GM19238 (cell line): ENCODE data around the gene PRDM7.
"Not testable (repeated sequence)": the region's sequence is repeated elsewhere in the genome, so short reads cannot be mapped to it uniquely, and the experiment has no call there.

Experiments
- DNase-seq: peaks from one replicate; pipeline ENCODE4 v3.0.0; 2011; ENCODE audit warnings: low spot score; ENCODE audit not compliant: insufficient read length

The PRDM7 gene

DNA sequence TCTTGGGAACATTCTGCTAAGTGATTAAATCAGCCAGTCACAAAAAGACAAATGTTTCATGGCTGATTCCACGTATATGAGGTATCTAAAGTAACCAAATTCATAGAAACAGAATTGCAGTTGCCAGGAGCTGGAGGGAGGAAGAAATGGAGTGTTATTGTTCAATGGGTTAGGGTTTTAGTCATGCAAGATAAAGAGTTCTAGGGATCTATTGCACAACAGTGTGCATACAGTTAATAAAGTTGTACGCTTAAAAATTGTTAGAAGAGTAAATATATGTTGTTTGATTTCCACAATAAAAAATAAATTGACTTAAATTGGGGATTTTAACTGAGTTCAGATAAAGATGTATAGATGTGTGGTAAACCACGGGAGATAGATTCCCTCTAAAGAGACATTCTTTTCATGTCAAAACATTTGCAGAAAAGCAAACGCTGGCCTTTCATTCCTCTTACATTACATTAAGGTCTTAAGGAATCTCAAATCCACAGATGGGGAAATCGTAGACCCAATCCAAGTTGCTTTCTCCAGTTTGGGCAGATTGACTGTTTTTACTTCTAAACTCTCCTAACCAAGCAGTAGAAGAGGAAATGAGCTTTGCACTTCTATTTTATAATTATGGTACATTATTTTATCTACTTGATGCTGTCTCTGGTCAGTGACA, 4.6 kb downstream of the PRDM7 start:
- no peak for DNase-seq

- DNase-seq, result no peak
Observed at GRCh38 chr16:90070440-90070839, 6.7 kb downstream of the PRDM7 start.

DNA sequence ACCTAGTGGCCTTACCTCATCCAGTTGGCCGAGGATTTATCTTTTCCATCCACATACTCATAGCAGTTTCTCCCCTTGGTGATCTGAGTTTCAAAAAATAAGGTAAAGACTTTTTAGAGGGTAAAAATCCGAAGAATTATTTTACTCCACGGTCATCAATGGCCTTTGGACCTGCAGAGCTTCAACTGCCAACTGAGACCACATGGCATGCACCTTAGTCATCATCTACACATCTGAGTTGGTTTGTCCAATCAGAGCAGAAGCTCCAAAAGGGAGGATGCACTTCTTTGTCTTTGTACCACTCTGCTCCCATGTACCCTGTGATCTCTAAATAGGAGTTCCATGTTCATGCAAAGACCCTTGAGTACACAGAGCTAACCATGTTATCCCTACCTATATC, 15.7 kb downstream of the PRDM7 start:
- no peak for DNase-seq

DNA sequence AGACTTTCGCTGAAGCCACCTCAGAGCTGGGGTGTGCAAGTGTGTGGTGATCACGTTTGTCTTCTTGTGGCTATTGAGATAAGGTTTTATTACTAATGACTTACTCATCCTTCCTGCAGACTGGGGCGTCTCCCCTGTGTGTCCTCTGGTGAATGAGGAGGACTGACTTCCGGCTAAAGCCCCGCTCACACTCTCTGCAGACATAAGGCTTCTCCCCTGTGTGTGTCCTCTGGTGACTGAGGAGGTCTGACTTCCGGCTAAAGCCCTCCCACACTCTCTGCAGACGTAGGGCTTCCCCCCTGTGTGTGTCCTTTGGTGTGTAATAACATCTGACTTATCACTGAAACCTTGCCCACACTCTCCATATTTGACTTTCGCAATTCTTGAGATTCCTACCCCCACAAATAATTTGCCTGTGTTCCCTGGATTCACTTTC, 19.4 kb downstream of the PRDM7 start:
- no peak for DNase-seq

DNA sequence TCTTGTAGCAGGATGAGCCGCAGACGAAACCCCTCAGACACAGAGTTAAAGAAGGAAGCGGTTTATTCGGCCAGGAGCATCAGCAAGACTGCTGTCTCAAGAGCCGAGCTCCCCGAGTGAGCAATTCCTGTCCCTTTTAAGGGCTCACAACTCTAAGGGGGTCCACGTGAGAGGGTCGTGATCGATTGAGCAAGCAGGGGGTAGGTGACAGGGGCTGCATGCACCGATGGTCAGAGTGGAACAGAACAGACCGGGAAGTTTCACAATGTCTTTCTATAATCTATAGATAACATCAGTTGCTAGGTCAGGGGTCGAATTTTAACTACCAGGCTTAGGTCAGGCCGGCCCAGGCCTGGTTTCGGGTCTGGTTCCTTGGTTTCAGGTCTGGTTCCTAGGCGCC, 20.6 kb downstream of the PRDM7 start:
- DNase-seq, result not testable (repeated sequence)

DNA sequence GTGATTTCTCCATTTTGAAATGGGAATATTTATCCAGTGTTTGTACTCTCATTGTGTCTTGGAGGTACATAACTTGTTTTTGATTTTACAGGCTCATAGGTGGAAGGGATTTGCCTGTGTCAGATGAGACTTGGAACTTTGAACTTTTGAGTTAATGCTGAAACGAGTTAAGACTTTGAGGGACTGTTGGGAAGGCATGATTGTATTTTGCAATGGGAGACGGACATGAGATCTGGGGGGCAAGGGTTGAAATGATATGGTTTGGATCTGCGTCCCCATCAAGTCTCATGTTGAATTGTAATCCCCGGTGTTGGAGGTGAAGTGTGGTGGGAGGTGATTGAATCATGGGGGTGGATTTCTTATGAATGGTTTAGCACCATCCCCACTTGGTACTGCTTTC, 21.8 kb downstream of the PRDM7 start:
- no peak for DNase-seq

DNA sequence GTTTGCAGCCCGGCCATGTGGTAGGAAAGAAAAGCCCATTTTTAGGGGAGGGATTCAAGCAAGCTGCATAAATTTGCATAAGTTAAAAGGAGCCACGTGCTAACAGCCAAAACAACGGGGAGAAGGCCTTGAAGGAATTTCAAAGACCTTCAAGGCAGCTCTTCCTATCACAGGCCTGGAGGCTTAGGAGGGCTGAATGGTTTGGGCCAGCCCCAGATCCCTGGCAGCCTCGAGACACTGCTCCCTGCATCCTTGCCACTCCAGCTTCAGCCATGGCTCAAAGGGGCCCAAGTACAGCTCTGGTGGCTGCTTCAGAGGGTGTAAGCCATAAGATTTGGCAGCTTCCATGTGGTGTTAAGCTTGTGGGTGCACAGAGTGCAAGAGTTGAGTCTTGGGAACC, 22.6 kb downstream of the PRDM7 start:
- DNase-seq, result no peak

DNA sequence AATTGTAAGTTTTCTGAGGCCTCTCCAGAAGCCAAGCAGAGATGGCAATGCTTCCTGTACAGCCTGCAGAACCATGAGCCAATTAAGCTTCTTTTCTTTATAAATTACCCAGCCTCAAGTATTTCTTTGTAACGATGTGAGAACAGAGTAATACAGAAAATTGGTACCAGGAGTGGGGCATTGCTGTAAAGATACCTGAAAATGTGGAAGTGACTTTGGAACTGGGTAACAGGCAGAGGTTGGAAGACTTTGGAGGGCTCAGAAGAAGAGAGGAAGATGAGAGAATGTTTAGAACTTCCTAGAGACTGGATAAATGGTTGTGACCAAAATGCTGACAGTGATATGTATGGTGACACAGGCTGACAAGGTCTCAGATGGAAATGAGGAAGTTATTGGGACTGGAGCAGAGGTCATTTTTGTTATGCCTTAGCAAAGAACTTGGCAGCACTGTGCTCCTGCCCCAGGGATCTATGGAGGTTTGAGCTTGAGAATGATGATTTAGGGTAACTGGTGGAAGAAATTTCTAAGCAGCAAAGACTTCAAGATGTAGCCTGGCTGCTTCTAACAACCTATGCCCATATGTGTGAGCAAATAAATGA, 23.1 kb downstream of the PRDM7 start:
- DNase-seq, result no peak

DNA sequence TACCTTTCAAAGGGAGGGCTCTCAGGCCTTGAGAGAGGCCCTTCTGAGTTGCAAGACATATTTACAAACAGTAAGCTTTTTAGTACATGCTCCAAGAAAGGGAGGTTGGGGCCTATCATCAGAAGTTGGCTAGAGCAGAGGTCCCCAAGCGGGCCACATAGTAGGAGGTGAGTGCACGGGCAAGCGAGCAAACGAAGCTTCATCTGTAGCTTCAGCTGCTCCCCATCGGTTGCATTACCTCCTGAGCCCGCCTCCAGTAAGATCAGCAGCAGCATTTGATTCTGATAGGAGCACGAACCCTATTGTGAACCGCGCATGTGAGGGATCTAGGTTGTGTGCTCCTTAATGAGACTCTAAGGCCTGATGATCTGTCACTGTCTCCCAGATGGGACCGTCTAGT, 26.2 kb downstream of the PRDM7 start:
- DNase-seq, result no peak

GRCh38 chr16:90048737-90049330, 28.3 kb downstream of the PRDM7 start:
- no peak for DNase-seq

- DNase-seq, result no peak
Observed at GRCh38 chr16:90048347-90048722, 28.8 kb downstream of the PRDM7 start.

GRCh38 chr16:90047714-90048346, 29.3 kb downstream of the PRDM7 start:
- DNase-seq, result no peak

DNA sequence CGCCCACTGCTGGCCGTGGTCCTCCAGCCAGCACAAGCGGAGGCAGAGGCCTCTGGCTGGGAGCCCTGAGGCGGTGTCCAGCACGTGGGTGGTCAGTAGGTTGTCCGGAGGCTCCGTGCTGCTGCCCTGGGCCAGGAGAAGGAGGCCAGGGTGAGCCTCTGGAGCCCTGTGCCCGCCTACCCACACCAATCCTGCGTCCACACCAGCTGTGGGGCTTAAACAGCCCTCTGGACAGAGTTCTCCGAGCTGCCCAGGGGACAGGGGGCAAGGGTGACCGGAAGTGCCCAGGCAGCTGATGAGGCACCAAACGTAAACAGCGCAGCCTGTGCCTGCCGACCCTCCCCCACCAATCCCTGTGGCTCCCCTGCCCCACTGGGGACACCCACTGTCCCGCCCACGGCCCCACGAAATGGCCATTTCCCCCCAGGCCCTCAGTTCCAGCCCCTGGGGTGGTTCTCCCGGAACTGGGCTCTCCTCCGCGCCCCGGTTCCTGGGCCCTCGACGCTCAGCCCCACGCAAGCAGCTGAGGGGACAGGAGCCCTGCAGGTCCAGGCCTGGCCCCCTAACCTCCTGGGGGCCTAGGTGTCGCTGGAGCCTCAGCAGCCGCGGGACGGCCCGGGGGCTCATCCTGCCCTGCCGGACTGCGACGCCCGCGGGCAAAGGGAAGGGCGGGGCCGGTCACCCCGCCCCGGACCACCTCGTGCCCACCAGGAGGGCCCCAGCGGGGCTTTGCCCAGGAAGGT, 30.0 kb downstream of the PRDM7 start:
- no peak for DNase-seq

GRCh38 chr16:90046122-90046970, 30.8 kb downstream of the PRDM7 start:
- DNase-seq, result no peak

DNA sequence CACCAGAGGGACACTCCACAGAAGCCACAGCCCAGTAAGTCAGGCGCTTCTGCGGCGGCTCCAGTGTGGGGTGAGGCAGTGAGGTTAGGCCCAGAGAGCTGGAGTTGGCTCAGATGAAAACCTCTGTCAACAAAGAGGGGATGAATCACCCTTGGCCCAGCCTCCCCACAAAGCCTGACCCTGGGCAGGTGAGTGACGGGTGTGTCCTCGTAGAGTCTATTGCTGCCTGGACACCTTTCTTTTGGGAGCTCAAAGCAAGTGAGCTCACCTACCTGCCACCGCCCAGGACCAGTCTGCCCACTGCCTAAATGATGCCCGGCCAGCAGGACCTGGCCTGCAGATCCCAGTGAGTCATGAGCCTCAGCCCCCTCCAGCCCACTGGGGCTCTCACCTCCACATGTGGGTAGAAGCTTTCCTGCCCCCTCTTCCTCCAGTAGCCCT, 33.0 kb downstream of the PRDM7 start:
- DNase-seq, result no peak

DNA sequence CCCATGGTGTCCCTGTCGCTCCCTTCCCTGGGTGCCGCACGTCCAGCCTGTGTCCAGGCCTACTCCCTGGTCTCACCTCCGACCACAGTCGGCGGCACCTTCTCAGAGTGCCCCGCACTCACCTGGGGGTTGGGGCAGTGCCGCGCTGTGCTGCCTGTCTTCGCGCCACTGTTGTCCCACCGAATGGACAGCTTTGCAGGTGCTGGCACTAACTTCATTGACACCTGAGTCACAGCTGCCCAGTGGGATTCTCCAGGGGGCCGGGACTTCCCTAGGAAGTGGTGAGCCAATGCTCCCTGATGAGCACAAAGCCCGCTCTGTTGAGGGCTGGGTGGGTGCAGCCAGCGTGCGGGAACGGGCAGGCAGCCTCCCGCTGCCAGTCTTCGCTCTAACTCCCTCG, 33.6 kb downstream of the PRDM7 start:
- DNase-seq, result no peak

GRCh38 chr16:90042946-90043514, 34.1 kb downstream of the PRDM7 start:
- no peak for DNase-seq

- no peak for DNase-seq
Observed at GRCh38 chr16:90041896-90042473, 35.1 kb downstream of the PRDM7 start.

GRCh38 chr16:90040152-90041023, 36.7 kb downstream of the PRDM7 start:
- DNase-seq, result no peak
